ENCODE data around the gene SASS6.

SASS6 gene, protein sequence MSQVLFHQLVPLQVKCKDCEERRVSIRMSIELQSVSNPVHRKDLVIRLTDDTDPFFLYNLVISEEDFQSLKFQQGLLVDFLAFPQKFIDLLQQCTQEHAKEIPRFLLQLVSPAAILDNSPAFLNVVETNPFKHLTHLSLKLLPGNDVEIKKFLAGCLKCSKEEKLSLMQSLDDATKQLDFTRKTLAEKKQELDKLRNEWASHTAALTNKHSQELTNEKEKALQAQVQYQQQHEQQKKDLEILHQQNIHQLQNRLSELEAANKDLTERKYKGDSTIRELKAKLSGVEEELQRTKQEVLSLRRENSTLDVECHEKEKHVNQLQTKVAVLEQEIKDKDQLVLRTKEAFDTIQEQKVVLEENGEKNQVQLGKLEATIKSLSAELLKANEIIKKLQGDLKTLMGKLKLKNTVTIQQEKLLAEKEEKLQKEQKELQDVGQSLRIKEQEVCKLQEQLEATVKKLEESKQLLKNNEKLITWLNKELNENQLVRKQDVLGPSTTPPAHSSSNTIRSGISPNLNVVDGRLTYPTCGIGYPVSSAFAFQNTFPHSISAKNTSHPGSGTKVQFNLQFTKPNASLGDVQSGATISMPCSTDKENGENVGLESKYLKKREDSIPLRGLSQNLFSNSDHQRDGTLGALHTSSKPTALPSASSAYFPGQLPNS

DNA sequence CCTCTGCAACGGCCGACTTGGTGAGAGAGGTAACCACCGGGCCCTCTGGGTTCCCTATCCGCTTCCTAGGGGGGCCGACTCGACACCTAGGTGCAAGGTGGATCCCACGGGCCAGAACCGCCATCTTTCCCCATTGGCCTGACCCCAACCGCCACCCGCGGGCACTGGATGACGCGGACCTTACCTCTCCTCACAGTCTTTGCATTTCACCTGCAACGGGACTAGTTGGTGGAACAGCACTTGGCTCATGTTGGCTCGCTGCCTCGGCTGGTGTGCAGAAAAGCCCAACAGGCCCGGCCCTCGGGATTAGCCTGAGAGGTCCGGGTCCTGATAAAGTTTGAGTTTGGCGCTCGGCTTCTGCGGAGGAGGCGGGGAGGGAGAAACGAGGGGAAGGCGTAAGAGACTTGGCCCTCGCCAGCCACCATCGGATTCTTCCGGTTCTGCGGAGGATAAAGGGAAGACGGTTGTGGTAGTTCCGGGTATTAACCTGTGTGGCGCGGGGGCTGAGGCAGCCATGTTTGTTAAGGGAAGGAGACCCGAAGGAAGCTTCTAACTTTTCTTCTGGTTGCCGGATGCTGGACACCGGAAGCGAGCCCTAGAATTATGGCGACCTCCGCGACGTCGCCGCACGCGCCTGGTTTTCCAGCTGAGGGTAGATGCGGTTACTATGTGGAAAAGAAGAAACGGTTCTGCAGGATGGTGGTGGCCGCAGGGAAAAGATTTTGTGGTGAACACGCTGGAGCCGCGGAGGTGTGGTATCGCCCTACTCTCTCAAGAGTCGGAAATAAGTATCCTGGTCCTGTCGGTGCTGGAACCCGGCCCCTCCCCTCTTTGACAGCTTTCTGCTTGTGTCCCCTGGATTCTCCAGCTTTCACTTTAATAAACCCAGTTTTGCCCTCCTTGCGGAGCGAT lies at the start of gene SASS6, which contains the start of gene TRMT13:
Gene SASS6 (minus strand): TSS at position 365 of the 912 bp plus-strand sequence. CDS start 116 bp downstream, at position 249.
Gene TRMT13 (plus strand): TSS at position 598 of the 912 bp plus-strand sequence. CDS start 6 bp downstream, at position 604.
- TF ChIP-seq, protein P1, sequence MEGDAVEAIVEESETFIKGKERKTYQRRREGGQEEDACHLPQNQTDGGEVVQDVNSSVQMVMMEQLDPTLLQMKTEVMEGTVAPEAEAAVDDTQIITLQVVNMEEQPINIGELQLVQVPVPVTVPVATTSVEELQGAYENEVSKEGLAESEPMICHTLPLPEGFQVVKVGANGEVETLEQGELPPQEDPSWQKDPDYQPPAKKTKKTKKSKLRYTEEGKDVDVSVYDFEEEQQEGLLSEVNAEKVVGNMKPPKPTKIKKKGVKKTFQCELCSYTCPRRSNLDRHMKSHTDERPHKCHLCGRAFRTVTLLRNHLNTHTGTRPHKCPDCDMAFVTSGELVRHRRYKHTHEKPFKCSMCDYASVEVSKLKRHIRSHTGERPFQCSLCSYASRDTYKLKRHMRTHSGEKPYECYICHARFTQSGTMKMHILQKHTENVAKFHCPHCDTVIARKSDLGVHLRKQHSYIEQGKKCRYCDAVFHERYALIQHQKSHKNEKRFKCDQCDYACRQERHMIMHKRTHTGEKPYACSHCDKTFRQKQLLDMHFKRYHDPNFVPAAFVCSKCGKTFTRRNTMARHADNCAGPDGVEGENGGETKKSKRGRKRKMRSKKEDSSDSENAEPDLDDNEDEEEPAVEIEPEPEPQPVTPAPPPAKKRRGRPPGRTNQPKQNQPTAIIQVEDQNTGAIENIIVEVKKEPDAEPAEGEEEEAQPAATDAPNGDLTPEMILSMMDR (conservative IDR thresholded peaks at IDR 0.05; ENCODE audit: low read length) = no peak
- peak within 1 kb of the TSS; percentile 89 for H3K4me3 ChIP-seq (ENCODE audit: low read length)
- peak; percentile 99 for DNase-seq (ENCODE audit: low read depth)

DNA sequence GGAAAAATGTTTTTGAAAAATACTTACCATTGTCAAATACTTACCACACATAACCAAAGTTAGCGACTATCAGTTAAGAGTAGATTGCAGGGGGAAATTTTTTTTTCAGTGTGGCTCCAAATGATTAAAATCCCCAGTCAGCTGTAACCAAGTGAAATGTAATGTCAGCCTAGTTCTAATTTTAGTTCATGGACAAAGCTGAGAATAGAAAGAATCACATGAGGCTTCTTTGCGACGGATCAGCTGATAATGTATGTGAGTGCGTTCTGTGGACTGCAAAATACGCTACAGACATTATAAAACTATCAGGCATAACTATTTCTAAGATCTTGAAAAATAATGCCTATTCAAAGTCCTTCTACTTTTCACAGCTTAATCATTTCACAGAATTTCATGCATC lies 45.4 kb upstream of the SASS6 start, which contains the start of gene LRRC39:
Gene LRRC39 (minus strand): TSS at position 166 of the 400 bp plus-strand sequence. CDS start 9,740 bp downstream, outside the sequence.
- TF ChIP-seq, protein P1 (conservative IDR thresholded peaks at IDR 0.05; ENCODE audit: low read length) = no peak
- no peak for DNase-seq (ENCODE audit: low read depth)

DNA sequence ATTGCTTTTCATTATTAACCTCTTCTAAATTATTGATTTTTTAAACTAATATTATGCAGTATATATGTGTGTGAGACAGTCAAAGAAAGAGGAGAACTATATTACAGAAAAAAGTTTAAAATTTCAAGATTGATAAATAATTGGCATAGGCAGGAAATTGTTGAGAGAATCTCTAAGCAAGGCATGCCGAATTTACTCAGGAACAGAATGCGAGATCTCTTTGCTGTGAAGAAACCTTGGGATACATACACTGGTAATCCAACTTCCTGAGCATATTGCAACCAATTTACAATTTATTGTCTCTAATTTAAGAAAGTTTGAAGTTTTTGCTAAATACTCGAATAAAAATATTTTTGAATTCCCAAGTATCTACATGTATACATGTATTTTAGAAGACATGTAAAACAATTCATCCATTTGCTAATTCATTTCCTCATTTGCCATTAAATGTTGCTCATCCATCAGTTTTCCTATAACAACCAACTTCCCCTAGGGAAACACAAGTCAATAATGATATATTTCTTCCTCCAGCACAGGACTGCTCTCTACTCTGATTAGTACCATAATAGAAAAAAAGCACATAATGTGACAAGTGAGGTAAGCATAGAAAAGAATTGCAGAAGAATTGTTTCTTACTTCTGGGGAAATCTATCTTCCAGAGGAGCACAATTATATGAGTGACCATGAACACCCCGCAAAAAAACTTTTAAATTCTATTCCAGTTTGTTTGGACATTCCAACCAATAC lies 44.7 kb upstream of the SASS6 start:
- TF ChIP-seq, protein P1 (conservative IDR thresholded peaks at IDR 0.05; ENCODE audit: low read length) = no peak
- no peak overlapping the region for H3K4me3 ChIP-seq (ENCODE audit: low read length)
- DNase-seq (ENCODE audit: low read depth) = no peak

More for the DNA sequence above, 45.4 kb upstream of the SASS6 start, which contains the start of gene LRRC39:
- no peak within 1 kb of the TSS for H3K4me3 ChIP-seq (ENCODE audit: low read length)

DNA sequence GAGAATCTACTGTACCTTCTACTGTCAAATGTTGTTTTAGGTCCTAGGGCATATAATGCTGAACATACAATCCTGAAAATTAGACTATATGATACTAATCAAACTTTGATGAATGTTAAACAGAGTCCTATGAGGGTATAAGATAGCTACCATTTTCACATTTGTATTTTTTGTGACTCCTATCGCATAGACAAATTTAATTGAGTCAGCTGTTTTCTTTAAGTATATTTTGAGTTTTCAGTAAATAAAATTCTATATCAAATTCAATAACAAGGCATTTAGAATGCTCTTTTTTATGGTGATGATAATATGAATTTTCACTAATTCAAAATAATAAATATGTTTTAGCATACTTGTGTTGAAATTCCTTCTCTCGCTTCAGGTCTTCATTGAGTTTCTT lies 35.3 kb upstream of the SASS6 start:
- DNase-seq (ENCODE audit: low read depth) = no peak
- TF ChIP-seq, protein P1 (conservative IDR thresholded peaks at IDR 0.05; ENCODE audit: low read length) = no peak

DNA sequence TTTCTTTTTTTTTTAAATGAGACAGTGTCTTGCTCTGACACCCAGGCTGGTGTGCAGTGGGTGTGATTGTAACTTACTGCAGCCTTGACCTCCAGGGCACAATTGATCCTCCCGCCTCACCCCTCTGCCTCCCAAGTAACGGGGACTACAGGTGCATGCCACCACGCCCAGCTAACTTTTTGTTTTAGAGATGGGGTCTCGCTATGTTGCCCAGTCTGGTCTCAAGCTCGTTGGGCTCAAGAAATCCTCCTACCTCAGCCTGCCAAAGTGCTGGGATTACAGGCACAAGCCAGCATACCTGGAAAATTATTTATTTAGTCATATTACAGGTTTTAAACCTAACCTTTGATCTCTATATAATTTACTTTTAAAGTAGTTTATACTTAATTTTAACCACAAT lies 32.0 kb upstream of the SASS6 start:
- DNase-seq (ENCODE audit: low read depth) = no peak
- TF ChIP-seq, protein P1 (conservative IDR thresholded peaks at IDR 0.05; ENCODE audit: low read length) = no peak
- no peak overlapping the region for H3K4me3 ChIP-seq (ENCODE audit: low read length)

More for the DNA sequence above, 35.3 kb upstream of the SASS6 start:
- H3K4me3 ChIP-seq (ENCODE audit: low read length) = no peak overlapping the region

DNA sequence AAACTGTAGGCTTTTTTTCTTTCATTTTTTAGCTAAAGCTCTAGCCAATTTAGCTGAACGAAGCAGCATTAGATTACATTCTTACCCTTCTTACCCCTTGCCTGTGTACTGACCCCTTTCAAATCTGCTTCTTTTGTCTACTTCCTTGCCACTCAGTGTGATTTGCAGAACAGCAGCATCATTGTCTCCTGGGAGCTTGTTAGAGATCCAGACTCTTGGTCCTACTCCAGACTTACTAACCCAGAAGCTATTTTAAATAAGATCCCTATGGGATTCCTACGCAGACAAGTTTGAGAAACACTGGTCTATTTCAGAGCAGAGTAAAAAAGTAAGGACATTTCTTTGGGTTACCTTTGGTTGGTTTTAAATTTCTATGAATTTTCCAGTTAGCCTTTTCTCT lies 31.5 kb upstream of the SASS6 start:
- TF ChIP-seq, protein P1 (conservative IDR thresholded peaks at IDR 0.05; ENCODE audit: low read length) = no peak
- no peak overlapping the region for H3K4me3 ChIP-seq (ENCODE audit: low read length)
- DNase-seq (ENCODE audit: low read depth) = peak; percentile 85

All from AG10803 (cell line).